Breast epithelium (tissue), 4 donors: ENCODE results near the gene PPP1R1B. TPM values are rescaled to one million over a fixed set of nuclear protein-coding genes. Genes with fewer than 3 reads are reported as not detected.

ENCODE experiments used
- DNase-seq, 2 donors: peaks; one replicate each; pipeline ENCODE4 v3.0.0-alpha.2; 2019; ENCODE audit warnings: low spot score in 2 of 2
- H3K27ac ChIP-seq, 2 donors: fragments of 200-600 bp; sonication (generic) in 1 of 2; one replicate each; pipeline ENCODE4 v1.5.1; 2016 to 2019; ENCODE audit warnings: mild to moderate bottlenecking in 1 of 2
- H3K27me3 ChIP-seq, 2 donors: fragments of 200-600 bp; sonication (generic) in 1 of 2; one replicate each; pipeline versions ENCODE4 v1.5.1 to v1.6.0; 2017 to 2019; ENCODE audit warnings: control low read depth in 1 of 2, mild to moderate bottlenecking in 1 of 2
- H3K36me3 ChIP-seq: fragments of 200-600 bp; one replicate; pipeline ENCODE4 v1.5.1; 2019
- H3K4me1 ChIP-seq, 2 donors: fragments of 200-600 bp; sonication (generic); one replicate each; pipeline ENCODE4 v1.5.1; 2016 to 2019; ENCODE audit warnings: control low read depth in 1 of 2
- H3K4me3 ChIP-seq, 3 donors: fragments of 200-600 bp; sonication (generic); 1 replicate in 2 of 3; 2 replicates in 1 of 3; pipeline ENCODE4 v1.5.1; 2016 to 2019; ENCODE audit warnings: mild to moderate bottlenecking in 3 of 3, moderate library complexity in 2 of 3
- H3K9me3 ChIP-seq, 2 donors: fragments of 200-600 bp; sonication (generic) in 1 of 2; one replicate each; pipeline ENCODE4 v1.5.1; 2016 to 2019; ENCODE audit warnings: control low read depth in 1 of 2
- CTCF ChIP-seq, 3 donors: fragments of 450-650 bp; IDR thresholded peaks; one replicate each; pipeline ENCODE4 v1.5.1; 2016 to 2017; ENCODE audit warnings: antibody characterized with exemption in 3 of 3, mild to moderate bottlenecking in 3 of 3, moderate library complexity in 3 of 3
- POLR2A ChIP-seq: fragments of 450-650 bp; IDR thresholded peaks from one replicate; pipeline ENCODE4 v1.6.1; 2016; ENCODE audit warnings: antibody characterized with exemption, mild to moderate bottlenecking, moderate library complexity
- POLR2AphosphoS5 ChIP-seq, 3 donors: sonication (generic); formaldehyde crosslinking; IDR thresholded peaks; one replicate each; pipeline ENCODE4 v1.6.1; 2017; ENCODE audit warnings: antibody characterized with exemption in 3 of 3
- intact Hi-C: fragments of 100-400 bp; cut with DNase I; formaldehyde crosslinking; loops from one replicate; pipeline ENCODE4 v1.15.1; 2023; ENCODE audit warnings: low total_unique reads
- total RNA-seq, 3 donors: library from RNA; depleted of rRNA; stranded (reverse); fragments of >200 nt; gene quantifications; one replicate each; pipeline ENCODE4 v1.1.0, GENCODE V29; 2016

The PPP1R1B gene
- total RNA-seq, 3 donors from 2014 or later, result 22.6 to 71.3 (median 67.5) TPM

DNA sequence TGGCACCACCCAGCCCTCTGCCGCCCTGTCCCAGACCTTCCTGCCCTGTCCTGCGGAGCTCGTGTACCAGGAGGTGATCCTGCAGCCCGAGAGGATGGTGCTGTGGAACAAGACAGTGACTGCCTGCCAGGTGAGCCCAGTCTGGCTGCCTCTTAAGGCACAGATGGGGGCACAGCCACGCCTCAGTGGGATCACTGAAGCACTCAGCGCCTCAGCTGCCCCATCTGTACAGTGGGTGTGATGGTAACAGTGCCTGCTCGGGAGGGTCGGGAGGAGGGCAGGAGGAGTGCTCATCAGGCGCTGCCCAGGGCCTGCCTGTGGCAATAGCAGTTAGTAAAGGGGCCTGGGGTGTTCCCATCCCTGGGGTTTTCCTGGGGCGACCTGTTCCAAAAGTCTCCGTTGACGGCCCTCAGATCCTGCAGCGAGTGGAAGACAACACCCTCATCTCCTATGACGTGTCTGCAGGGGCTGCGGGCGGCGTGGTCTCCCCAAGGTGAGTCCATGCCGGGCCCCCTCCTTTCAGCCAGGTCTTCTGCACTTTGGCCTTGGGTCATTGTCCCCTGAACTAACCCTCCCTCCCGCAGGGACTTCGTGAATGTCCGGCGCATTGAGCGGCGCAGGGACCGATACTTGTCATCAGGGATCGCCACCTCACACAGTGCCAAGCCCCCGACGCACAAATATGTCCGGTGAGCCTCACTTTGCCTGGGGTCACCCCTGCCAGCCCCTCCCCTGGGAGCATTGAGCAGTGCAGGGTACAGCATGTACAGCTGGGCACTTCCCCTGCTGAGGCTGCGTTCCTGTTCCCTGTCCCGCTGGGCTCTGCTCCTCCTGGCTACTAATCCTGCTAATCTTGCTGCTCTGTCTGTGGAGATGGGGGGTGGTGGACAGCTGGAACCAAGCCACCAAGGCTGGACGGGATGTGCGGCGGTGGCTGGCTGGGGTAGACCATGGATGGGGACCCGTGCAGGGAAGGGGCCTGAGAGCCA, 33.9 kb downstream of the PPP1R1B start:
- TF ChIP-seq CTCF (IDR thresholded peaks at IDR 0.05) (no peak), POLR2AphosphoS5 (IDR thresholded peaks at IDR 0.05) (peak in 1 of 3 donors; percentile 24), POLR2A (no peak)
- Histone ChIP-seq H3K27me3 (no peaks in the 10 kb centered on the region), H3K36me3 (peaks cover 6% of the 10 kb centered on the region), H3K4me1 (peaks cover 0 to 14% of the 10 kb centered on the region in 2 donors), H3K27ac (peak overlapping the region; percentile 9 to 82), H3K4me3 (peak overlapping the region in 1 of 3 donors; percentile 11), H3K9me3 (no peaks in the 10 kb centered on the region)
- no peak for DNase-seq
- intact Hi-C loops, result no loop called here

GRCh38 chr17:39661744-39662541, 35.2 kb downstream of the PPP1R1B start:
- no peak for DNase-seq
- H3K9me3 ChIP-seq, result no peaks in the 10 kb centered on the region
- H3K27ac ChIP-seq, result peak overlapping the region; percentile 64 to 68
- peak overlapping the region in 1 of 3 donors; percentile 11 for H3K4me3 ChIP-seq
- H3K4me1 ChIP-seq, result peaks cover 0 to 24% of the 10 kb centered on the region in 2 donors
- peaks cover 6% of the 10 kb centered on the region for H3K36me3 ChIP-seq
- TF ChIP-seq POLR2AphosphoS5 (IDR thresholded peaks at IDR 0.05) (no peak), CTCF (IDR thresholded peaks at IDR 0.05) (no peak), POLR2A (no peak)
- intact Hi-C loops, result no loop called here
- H3K27me3 ChIP-seq, result peaks cover 0 to under 1% of the 10 kb centered on the region in 2 donors

DNA sequence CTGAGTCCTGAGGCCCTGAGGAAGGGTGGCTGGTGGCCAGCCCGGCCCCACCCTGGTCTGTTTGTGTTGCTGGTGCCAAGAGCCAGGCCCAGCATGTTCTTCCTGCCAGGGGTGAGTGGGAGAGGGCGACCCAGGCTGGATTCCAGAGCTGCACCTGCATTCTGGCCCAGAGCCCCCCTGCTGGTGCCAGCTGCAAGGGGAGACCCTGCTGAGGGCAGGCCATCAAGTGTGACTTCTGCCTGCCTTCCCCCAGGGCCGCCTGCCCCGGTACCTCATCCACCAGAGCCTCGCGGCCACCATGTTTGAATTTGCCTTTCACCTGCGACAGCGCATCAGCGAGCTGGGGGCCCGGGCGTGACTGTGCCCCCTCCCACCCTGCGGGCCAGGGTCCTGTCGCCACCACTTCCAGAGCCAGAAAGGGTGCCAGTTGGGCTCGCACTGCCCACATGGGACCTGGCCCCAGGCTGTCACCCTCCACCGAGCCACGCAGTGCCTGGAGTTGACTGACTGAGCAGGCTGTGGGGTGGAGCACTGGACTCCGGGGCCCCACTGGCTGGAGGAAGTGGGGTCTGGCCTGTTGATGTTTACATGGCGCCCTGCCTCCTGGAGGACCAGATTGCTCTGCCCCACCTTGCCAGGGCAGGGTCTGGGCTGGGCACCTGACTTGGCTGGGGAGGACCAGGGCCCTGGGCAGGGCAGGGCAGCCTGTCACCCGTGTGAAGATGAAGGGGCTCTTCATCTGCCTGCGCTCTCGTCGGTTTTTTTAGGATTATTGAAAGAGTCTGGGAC, 36.0 kb downstream of the PPP1R1B start:
- H3K36me3 ChIP-seq, result peaks cover 6% of the 10 kb centered on the region
- no peak for DNase-seq
- H3K4me3 ChIP-seq, result no peak overlapping the region
- H3K9me3 ChIP-seq, result no peaks in the 10 kb centered on the region
- intact Hi-C loops, result no loop called here
- peaks cover 8 to 29% of the 10 kb centered on the region in 2 donors for H3K4me1 ChIP-seq
- peaks cover 3 to 6% of the 10 kb centered on the region in 2 donors for H3K27me3 ChIP-seq
- H3K27ac ChIP-seq, result peak overlapping the region; percentile 64 to 68
- no peak for TF ChIP-seq POLR2AphosphoS5 (IDR thresholded peaks at IDR 0.05)
- no peak for TF ChIP-seq POLR2A
- no peak for TF ChIP-seq CTCF (IDR thresholded peaks at IDR 0.05)

GRCh38 chr17:39663340-39663687, 36.6 kb downstream of the PPP1R1B start:
- peaks cover 3 to 6% of the 10 kb centered on the region in 2 donors for H3K27me3 ChIP-seq
- no peak for DNase-seq
- H3K9me3 ChIP-seq, result no peaks in the 10 kb centered on the region
- H3K4me1 ChIP-seq, result peaks cover 12 to 34% of the 10 kb centered on the region in 2 donors
- no peak for TF ChIP-seq POLR2AphosphoS5 (IDR thresholded peaks at IDR 0.05)
- TF ChIP-seq POLR2A, result no peak
- no peak for TF ChIP-seq CTCF (IDR thresholded peaks at IDR 0.05)
- H3K27ac ChIP-seq, result peak overlapping the region; percentile 64 to 68
- no peak overlapping the region for H3K4me3 ChIP-seq
- intact Hi-C loops, result no loop called here
- peaks cover 6% of the 10 kb centered on the region for H3K36me3 ChIP-seq
